Measurements from ENCODE around the gene SNCA.

SNCA gene

GRCh38 chr4:89813197-89813596 is 23.8 kb downstream of the SNCA start:
- DNase-seq: no peak

- no peak for DNase-seq
Observed at GRCh38 chr4:89807441-89808140, 29.4 kb downstream of the SNCA start.

DNA sequence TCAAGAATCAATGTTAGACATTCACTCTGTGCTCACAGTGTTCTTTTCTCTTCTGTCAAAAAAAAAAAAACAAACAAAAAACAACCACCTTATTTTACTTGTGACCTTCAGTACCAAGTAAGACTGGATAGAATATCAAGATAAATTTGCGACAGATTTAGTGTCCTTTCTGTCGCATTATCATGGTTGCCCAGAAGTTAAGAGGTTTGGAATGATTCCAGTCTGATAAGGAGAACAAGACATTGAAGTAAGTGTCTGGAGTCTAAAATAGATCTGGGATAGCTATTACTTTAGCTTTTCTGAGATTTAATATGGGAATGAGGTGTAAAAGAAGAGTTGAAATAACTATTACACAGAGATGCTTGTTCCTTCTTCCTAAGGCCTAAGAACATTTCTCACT is 31.7 kb downstream of the SNCA start:
- DNase-seq: no peak

GRCh38 chr4:89803915-89804314 is 33.0 kb downstream of the SNCA start:
- no peak for DNase-seq

GRCh38 chr4:89803036-89803435 is 33.9 kb downstream of the SNCA start:
- DNase-seq: no peak

DNA sequence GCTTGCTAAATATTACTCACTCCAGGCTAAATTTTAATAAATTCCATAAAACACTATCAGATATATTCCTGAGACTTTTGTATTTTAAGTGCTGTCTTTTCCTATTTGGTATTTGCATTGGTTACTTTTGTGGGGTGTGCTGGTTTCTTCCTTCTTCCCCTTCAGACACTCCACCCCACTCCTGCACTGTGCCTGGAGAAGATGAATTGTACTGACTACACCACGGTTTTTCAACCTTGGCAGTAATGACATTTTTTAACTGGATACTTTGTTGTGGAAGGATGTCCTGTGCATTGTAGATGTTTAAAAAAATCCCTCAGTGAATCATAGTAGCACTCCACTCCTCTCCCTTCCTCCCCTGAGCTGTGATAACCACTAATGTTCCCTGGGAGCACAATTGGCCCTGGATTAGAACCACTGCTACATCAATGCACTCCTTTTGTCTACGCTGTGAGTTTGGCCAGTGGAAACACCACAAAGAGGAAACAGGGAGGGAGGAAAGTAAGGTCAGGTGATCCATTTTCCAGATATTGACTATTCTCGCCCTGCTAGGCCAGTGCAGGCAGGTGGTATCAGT is 36.3 kb downstream of the SNCA start:
- DNase-seq: no peak

DNA sequence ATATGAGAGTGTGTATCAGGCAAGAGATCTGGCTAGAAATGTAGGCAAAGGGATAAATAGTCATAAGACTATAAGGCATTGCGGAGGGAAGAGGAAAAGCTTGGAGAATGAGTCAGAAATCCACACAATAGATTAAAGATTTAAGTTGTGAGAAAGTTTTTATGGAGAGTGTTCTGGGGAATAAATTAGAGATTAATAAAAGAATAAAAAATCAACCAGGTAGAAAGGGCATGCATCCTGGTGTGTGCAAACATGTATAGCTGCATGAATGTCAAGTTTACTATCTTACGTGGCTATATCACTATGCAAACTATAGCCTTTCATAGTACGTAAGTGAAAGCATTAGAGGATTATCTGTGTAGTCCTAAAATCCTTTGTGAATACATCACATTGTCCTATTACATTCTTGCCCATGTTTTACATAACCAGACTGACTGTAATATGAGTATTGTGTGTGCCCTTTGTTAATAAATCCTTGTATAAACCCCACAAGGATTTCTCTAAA is 36.9 kb downstream of the SNCA start:
- DNase-seq: no peak

DNA sequence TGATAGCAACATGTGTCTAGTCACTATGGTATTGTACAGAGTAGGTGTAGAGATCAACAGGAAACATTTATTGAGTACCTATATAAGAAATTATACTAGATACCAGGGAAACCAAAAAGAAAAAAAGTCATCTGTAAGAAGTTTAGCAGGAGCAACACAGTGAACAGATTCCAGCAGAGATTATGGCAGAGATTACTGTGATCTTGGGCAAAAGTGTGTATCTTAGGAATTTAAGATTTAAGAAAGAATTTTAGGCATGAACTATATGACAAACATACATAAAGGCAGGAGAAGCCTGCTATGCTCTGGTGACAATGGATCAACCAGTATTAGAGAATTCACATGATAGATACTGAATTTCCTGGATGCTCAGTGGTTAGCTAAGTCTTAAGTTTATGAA is 37.9 kb downstream of the SNCA start:
- no peak for DNase-seq

GRCh38 chr4:89797117-89797516 is 39.8 kb downstream of the SNCA start:
- DNase-seq: no peak

- no peak for DNase-seq
Observed at GRCh38 chr4:89788206-89789072, 48.5 kb downstream of the SNCA start.

DNA sequence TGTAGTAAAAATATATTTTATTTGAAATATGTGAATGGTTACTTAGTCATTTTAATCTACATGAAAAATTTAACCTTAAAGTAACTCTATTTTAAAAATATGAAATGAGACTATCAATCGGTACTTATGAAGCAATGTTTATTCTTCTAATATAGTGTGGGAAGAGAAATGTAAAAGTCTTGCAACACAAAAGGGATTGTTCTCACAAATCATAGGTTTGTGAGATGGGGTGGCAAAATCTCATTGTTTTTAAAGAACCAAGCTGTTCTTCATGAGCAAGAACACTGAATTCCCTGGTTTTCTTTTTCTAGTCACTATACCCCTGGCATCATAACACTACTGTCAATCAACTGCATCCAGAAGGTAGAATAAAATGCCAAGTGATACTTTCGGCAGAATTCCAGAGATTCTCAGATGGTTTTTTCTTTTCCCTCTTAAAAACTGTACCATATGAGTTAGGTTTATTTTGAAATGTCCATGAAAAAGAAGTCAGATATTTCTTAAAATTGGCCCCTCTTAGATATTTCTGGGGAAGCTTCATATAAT is 52.2 kb downstream of the SNCA start:
- no peak for DNase-seq

DNA sequence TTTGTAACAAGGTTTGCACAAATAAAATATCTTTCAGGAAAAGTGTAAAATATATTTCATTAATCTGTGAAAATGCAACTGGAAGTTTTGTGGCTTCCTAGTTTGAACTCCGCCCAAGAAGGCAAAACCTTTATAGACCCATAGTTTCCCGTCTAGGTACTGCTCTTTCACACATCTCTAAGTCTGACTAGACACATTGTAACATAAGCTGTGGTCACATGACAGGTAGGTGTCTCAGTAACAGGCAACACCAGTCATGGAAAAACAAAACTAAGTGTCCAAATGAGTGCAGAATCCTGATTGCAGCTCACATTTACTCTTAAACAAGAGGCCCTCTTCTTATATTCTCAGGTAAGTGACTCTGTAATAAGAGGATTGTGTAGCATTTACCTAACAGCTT is 55.6 kb downstream of the SNCA start:
- DNase-seq: no peak

- DNase-seq: no peak
Observed at GRCh38 chr4:89773805-89774204, 63.2 kb downstream of the SNCA start.

GRCh38 chr4:89769856-89770255 is 67.1 kb downstream of the SNCA start:
- no peak for DNase-seq

GRCh38 chr4:89767924-89768323 is 69.0 kb downstream of the SNCA start:
- no peak for DNase-seq

- DNase-seq: no peak
Observed at GRCh38 chr4:89765966-89766365, 71.0 kb downstream of the SNCA start.

DNA sequence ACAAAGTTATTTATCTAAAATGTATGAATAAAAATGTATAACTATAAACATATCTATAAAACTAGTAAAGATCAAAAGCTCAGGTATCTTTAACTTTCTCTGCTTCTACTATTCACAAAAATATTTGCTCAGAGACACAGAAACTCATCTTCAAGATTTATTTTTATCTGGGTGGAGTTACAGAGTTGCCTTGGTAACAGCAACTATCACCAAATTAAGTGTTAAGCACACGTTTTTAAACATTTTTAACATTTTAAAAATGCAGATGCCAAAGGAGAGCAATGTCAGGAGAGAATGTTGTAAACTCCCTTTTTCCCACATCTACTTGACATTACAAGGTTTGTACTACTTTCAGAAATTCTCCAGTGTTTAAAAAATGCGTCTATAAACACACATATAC is 71.4 kb downstream of the SNCA start:
- no peak for DNase-seq

- DNase-seq: no peak
Observed at GRCh38 chr4:89762311-89762710, 74.7 kb downstream of the SNCA start.

DNA sequence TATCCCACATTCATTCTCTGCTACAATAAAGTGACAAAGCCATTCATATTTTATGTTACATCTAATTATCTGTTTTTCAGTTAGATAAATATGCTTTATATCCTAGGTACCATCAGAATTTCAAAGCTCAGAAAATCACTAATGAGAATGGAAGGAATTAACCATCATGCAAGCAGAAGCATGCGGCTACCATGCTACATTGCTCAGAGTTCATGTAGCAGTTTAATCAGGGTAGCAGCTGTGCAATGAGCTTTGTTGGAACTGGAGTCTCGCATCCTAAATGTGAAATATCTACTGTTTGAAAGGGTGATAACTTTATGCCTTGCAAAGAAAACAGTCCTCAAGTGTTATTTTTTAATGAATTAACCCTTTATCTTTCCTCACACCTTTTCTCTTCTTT is 77.5 kb downstream of the SNCA start:
- no peak for DNase-seq

DNA sequence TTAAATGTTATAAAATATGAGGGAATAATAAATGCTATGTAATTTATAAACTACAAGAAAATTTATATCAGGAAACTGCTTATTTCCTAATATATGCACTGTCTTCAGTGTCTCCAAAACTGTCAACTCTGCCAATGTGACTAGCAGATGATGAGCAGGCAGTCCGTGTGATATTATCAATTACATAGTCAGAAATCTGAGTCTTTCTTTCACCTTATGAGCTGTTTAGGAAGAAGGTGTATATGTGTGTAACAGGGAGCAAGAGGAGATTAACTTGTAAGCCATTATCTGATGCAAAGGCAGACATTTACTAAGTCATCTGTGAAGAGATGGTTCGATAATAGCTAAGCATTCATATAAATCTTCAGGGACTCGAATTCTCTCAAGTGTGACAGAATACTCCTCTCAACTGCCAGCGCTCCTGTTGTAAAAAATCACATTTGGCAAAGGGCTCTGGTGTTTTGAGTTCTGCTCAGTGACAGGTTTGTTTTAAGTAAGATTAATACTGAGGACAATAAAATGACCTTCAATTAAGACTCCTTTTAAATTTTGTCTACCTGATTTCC is 79.7 kb downstream of the SNCA start:
- DNase-seq: no peak

GRCh38 chr4:89755220-89755619 is 81.7 kb downstream of the SNCA start:
- DNase-seq: no peak

DNA sequence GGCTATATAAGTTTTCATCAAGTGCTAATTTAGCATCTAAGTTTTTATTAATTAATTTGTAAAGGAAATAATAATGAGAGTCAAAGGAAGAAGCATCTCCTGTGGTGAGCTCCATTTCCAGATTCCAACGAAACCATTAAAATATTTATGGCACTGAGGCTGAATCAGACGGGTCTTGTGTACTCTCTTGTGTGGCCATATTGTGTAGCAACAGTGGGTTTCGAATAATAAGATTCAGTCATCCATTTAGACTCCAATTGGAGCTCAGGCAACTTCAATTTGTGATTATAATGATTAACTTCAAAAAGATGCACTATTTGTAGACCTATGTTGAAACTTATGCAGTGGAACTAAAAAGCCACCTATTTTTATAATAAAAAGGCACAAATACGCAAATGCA is 82.4 kb downstream of the SNCA start:
- no peak for DNase-seq

DNA sequence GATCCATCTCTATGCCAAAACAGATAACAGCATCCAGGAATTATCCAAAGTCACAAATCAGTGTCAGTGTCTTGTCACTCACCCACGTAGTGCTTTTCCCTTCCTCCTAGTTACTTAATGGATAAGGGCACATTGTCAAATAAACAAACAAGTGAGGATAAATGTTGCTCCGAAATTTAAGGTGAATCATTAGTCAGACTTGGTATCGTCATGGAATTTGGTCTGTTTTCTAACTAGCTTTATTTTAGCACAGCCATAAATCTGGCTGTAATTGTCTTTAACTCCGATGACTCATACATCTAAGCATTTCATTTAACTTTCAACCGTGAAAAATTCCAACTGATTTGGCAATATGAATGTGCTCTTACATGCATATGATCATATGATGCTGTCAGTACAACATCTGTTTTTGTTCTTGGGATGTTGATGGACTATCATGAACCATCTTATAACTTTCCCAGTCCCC is 83.3 kb downstream of the SNCA start:
- DNase-seq: no peak
